COLO668 (cell line): ENCODE data around the gene IL20.

Experiments used
- DNase-seq: peaks from one replicate; lab custom pipeline; 2025; ENCODE audit not compliant: unreplicated experiment; lab: John Stamatoyannopoulos, UW

The IL20 gene, protein sequence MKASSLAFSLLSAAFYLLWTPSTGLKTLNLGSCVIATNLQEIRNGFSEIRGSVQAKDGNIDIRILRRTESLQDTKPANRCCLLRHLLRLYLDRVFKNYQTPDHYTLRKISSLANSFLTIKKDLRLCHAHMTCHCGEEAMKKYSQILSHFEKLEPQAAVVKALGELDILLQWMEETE

GRCh38 chr1:206864939-206865671 is at the start of gene IL20:
Gene IL20 (plus strand): TSS chr1:206865623. CDS start chr1:206865853, 230 bp downstream.
- peak; percentile 86 for DNase-seq

GRCh38 chr1:206816390-206817287 is 48.8 kb upstream of the IL20 start:
- DNase-seq: no peak

GRCh38 chr1:206821493-206821892 is 43.9 kb upstream of the IL20 start:
- DNase-seq: no peak

DNA sequence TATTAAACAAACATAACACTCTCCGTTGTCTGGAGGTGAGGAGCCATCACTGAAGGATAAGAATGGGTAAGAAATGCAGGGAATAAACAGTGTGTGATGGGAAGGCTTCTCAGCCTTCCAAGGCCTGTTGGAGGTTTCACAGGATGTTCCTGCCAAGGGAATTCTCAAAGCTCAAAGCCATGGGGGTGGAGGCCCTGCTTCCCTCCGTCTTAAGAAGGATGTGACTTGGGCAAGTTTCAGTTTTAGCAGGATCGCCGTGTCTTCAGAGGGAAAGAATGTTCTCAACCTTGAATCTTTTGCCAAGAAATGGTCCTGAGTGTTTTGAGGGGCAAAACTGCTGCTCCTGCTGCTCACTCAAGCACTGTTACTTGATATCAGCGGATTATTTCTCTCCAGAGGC is 41.7 kb upstream of the IL20 start:
- DNase-seq: no peak

DNA sequence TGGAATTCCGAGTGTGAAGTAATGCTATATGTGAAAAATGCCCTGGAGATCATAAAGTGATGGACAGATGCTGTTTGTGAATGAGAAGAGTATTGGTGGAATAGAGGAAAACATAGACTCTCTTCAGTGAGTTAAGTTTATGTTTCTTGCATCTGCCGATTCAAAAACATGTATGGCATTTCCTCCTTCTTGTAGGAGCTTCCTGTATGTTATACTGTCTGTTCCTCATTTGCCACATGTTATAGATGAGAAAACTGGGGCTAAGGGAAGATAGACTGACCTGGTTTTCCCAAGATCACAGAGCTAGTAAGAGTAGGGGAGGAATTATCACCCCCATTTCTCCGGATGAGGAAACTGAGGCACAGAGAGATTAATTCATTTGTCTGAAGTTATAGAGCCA is 41.1 kb upstream of the IL20 start:
- DNase-seq: no peak

DNA sequence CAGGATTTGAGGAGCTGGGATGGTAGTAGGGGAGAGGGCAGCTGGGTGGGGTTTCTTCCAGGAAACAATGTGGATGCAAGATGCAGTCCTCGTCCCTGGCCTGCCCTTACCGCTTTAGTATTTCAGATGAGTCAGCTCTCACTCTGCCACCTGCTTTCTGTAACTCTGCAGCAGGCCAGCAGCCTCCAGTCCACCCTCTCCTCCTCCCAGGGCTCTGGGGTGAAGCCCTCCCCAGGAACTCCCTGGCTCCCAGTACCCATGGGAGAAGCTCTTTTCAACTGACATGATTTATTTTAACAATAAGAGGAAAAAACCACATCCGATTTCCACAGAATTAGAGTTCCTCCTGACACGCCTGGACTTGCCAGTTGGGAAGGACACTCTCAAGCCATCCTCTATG is 39.0 kb upstream of the IL20 start:
- DNase-seq: no peak

- no peak for DNase-seq
These were observed 37.4 kb upstream of the IL20 start for GRCh38 chr1:206828061-206828460.

DNA sequence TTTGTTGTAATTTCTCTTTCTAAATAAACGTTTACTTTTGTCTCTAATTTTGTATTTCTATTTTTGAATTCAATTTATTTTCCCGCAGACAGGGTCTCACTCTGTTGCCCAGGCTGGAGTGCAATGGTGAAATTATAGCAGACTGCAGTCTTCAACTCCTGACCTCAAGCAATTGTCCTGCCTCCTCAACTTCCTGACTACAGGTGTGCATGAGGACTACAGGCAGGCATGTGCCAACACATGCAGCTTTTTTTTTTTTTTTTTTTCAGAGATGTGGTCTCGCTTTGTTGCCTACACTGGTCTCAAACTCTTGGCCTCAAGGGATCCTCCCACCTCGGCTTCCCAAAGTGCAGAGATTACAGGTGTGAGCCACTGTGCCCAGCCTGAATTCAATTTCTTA is 36.7 kb upstream of the IL20 start:
- DNase-seq: no peak

DNA sequence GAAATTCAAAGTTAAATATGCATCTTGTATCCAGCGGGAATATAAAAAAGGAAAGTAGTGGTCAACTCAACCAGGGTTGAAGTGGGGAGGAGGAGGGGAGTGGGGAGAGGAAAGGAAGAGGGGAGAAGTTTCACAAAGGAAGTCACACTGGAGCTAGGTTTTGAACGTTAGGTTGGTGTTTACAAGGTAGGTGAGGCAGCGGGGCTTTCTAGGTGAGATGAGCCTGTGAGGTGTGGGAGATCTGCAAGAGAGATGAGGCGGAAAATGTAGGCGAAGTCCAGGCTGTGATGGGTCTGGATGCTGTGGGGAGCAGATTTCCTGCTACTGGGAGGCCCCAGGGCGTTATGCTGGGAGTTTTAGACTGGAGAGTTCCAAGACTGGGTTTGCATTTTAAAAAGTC is 36.1 kb upstream of the IL20 start:
- DNase-seq: no peak

DNA sequence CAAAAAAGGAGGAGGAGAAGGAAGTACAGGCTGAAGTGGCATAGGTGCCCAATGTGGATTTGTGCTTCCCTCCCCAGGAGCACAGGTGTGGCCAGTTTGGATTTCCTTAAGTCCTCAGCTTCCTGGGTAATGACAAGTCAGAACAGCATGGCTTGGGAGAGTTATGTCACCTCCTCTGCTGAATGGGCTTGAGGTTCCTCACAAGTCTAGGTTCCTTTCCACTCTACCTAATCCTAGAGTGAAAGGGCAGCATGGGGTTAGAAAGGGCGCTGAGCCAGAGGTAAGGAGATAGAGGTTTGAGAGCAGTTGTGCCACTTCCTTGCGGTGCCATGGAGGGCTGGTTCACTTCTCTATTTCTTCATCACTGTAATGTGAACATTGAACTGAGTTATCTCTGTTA is 35.5 kb upstream of the IL20 start:
- no peak for DNase-seq

DNA sequence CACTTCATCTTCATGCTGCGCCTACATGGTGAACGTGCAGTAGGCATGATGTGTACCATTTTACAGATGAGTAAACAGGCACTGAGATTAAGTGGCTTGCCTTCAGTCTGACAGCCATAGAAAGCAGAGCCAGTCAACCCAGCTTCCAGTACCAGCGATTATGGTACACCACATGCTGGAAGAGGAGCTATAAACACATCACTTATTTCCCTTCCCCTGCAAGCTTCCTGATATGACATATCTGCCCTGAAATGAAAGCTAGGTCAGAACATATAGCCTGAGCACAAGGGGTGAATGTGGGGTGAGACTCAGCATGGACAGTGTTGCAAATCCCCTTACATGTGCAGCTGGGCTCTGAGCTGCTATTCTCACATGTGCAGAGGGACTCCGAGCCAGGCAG is 33.8 kb upstream of the IL20 start:
- DNase-seq: no peak

DNA sequence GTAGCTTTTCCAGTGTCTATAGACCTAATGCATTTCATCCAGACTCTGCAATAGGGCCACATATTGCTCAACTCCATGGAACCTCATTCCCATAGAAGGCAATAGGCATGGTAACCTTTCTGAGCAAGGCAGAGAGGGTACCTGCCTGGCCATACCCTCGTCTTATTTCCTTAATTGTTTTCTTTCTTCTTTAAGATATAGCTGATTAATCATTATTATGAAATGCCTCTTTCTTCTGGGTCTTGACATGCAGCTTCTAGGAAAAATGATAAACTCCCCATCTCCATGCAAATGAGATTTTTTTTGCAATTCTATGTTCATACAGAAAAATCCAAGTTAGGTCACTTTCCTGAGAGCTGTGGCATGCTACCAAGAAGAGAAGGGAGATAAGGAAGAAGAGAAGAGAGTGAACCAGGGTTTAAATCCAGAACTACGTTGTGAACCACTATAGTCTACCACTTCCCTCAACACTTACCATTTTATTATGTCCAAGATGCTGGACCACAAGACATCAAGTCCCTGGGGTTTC is 33.0 kb upstream of the IL20 start:
- DNase-seq: no peak

- no peak for DNase-seq
These were observed 32.2 kb upstream of the IL20 start for GRCh38 chr1:206833106-206833680.

DNA sequence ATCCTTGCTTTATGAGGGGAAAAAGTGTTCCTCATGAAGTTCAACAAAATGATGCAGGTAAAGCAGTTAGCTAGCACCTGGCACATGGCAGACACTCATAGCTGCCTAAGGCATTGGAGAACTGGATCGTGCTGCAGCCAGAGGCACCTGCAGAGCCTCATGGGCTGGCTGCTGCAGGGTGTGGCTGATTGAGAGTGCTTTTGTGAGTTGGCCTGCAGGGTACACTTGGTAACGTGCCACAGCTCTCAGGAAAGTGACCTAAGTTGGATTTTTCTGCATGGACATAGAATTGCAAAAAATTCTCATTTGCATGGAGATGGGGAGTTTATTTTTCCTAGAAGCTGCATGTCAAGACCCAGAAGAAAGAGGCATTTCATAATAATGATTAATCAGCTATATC is 31.6 kb upstream of the IL20 start:
- peak; percentile 21 for DNase-seq

GRCh38 chr1:206834217-206834616 is 31.2 kb upstream of the IL20 start:
- no peak for DNase-seq

DNA sequence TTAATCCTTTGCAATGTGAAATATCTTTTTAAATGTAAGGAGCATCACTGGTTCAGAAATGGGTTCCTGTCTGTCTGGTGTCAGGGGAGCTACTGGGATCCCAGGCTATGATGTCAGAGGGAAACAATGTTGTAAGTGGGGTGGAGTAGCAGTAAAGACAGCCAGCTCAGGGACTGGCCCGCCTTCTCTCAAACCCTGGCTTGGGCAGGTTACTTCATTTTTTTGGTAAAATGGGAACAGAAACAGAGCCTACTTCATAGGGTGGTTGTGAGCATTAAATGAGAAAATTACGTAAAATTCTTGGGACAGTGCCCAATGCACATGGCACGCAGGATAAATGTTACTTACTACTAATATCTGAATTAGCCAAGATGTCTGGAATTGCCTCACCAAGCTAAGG is 30.7 kb upstream of the IL20 start:
- DNase-seq: no peak

GRCh38 chr1:206835186-206835585 is 30.2 kb upstream of the IL20 start:
- no peak for DNase-seq

- no peak for DNase-seq
These were observed 29.3 kb upstream of the IL20 start for GRCh38 chr1:206836111-206836510.

DNA sequence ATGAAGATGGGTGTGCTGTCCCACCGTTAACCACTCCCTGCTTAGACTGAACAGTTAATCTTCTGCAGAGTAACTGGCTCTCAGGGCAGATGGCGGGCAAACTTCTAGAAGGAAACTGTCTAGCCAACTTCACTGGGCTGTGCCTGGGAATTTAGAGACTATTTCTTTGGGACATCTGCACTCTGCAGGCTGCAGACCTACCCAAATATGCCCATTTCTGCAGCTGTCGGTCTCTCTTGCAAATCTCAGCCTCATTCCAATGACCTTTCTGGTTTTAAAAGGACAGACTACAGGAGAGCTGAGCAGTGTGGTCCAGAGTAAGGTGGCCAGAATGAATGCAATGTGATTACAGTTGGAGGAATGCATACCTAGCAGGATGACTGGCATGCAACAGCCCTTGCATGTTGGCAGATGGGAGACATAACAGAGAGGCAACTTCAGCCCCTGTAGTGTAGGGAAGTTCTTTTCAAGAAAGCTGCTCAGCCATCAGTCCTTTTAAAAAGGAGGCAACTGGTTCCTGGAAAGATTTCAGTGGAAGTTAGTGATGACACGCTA is 26.3 kb upstream of the IL20 start:
- no peak for DNase-seq

DNA sequence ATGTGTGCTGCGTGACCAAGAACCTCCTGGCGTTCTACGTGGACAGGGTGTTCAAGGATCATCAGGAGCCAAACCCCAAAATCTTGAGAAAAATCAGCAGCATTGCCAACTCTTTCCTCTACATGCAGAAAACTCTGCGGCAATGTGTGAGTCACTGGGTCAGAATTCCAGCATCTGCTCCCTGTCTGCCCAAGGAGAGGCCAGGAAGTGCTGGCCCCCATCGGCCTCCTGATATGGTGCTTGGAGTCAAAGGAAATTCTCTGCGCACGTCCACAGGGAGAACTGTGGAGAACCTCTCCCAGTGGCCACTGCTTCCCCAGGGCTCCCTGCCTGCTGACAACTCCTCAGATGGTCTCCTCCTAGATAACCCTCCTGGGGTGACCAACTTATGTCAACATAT is 25.6 kb upstream of the IL20 start:
- no peak for DNase-seq
